Measurements from ENCODE around the gene ASIC3. TPM values are rescaled to one million over a fixed set of nuclear protein-coding genes. Genes with fewer than 3 reads are reported as not detected.

ASIC3 gene
- total and polyA plus RNA-seq, 2 of the 8 experiments (the other 6 are each of a cell fraction or from before 2014, with no cell fraction given): 1.6 to 1.9 TPM

DNA sequence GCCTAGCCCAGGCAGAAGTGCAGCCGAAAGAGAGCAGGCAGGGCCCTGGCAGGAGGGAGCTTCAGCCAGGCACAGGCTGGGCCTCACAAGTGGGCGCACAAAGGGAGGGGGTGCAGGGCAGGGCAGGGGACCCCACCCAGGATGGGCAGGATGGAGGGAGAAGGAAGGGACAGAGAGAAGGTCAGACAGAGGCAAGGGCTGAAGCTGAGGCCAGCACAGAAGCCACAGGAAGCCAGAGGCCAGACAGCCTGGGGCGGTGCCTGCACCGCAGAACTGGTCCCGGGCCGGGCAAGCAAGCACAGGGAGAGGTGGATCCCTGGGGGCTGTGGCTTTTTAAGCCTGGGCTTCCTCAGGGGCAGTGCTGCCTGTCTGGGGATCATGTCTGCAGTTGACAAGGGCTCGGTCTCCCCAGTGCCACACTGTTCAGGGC, 40.8 kb upstream of the ASIC3 start:
- no peak overlapping the region for H3K4me2 ChIP-seq (ENCODE audit: insufficient read depth in 1 of 2, low read depth in 2 of 2, low read length in 2 of 2)
- POLR2A ChIA-PET (ENCODE audit: partially characterized antibody): interaction anchor here (1.1 to 1.7 kb wide), 4 partner anchors 10 to 19 kb away, joined by 3 to 7 read pairs (median 4); no protein-coding TSS in a partner anchor
- 81% methylated on average over 6 of the region's 7 CpGs; no CpG with 5 or more reads in 1 of the 2 experiments for WGBS, 2 experiments (ENCODE audit: extremely low coverage in 1 of 2, insufficient coverage in 1 of 2, insufficient read length in 1 of 2, insufficient replicate concordance in 2 of 2, low coverage in 1 of 2, low lambda C conversion rate in 2 of 2, missing lambda C conversion rate in 1 of 2)
- TF ChIP-seq MAFK (IDR thresholded peaks at IDR 0.05; ENCODE audit: low read depth, low read length) (no peak), RXRA (IDR thresholded peaks at IDR 0.05; ENCODE audit: insufficient read depth, low read depth, low read length) (no peak), GTF2F1 (IDR thresholded peaks at IDR 0.05; ENCODE audit: borderline replicate concordance, low read depth, low read length) (no peak), YY1 (IDR thresholded peaks at IDR 0.05; ENCODE audit: low read depth, low read length) (no peak), JUN (IDR thresholded peaks at IDR 0.05; ENCODE audit: low read depth, low read length) (no peak), SIX5 (IDR thresholded peaks at IDR 0.05; ENCODE audit: low read depth, low read length) (no peak), EP300 (IDR thresholded peaks at IDR 0.05; ENCODE audit: borderline replicate concordance in 1 of 2, low read depth in 2 of 2, low read length in 2 of 2) (no peak), HDAC2 (IDR thresholded peaks at IDR 0.05; ENCODE audit: borderline replicate concordance in 1 of 2, low read depth in 2 of 2, low read length in 2 of 2) (no peak), KDM4A (IDR thresholded peaks at IDR 0.05; ENCODE audit: low read depth, low read length, severe bottlenecking) (no peak)
- TF ChIP-seq, protein P1, sequence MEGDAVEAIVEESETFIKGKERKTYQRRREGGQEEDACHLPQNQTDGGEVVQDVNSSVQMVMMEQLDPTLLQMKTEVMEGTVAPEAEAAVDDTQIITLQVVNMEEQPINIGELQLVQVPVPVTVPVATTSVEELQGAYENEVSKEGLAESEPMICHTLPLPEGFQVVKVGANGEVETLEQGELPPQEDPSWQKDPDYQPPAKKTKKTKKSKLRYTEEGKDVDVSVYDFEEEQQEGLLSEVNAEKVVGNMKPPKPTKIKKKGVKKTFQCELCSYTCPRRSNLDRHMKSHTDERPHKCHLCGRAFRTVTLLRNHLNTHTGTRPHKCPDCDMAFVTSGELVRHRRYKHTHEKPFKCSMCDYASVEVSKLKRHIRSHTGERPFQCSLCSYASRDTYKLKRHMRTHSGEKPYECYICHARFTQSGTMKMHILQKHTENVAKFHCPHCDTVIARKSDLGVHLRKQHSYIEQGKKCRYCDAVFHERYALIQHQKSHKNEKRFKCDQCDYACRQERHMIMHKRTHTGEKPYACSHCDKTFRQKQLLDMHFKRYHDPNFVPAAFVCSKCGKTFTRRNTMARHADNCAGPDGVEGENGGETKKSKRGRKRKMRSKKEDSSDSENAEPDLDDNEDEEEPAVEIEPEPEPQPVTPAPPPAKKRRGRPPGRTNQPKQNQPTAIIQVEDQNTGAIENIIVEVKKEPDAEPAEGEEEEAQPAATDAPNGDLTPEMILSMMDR (IDR thresholded peaks at IDR 0.05; ENCODE audit: control extremely low read depth in 1 of 3, insufficient read depth in 1 of 3, low read depth in 1 of 3, low read length in 3 of 3): no peak

More for the DNA sequence above, 40.8 kb upstream of the ASIC3 start:
- peak overlapping the region; percentile 87; the same call in 1 of the 2 replicates for H2BK12ac ChIP-seq (ENCODE audit: low read depth, low read length)
- no peak overlapping the region; the same call in 1 of the 2 replicates for H3K18ac ChIP-seq (ENCODE audit: extremely low read depth, low read length)
- no peak overlapping the region for H2BK15ac ChIP-seq (ENCODE audit: low read length)
- peaks cover 0 to 3% (median 0%) of the 10 kb centered on the region in 4 experiments; a peak in 1 of 7 replicates for H3K27me3 ChIP-seq (replicated peaks in 1 of 4; ENCODE audit: control insufficient read depth in 3 of 4, extremely low read depth in 1 of 4, insufficient read depth in 3 of 4, low read length in 3 of 4)
- no peaks in the 10 kb centered on the region for H3K79me1 ChIP-seq (ENCODE audit: low read depth, low read length)
- no peak overlapping the region for H3K4ac ChIP-seq (replicated peaks; ENCODE audit: insufficient read length, low read depth, low read length)
- peak overlapping the region; percentile 51 for H4K91ac ChIP-seq (replicated peaks; ENCODE audit: insufficient read length, low read length)
- CTCF ChIA-PET (ENCODE audit: partially characterized antibody): interaction anchor here (0.6 to 11.5 kb wide), 20 partner anchors 9 to 303 kb away, joined by 3 to 142 read pairs (median 12); partner anchors contain the start of genes ATG9B, CDK5, NOS3 and SLC4A2
- no peak overlapping the region for H3K14ac ChIP-seq (ENCODE audit: insufficient read length)
- H2AFZ ChIP-seq (ENCODE audit: low read length): no peak overlapping the region
- peaks cover 0 to 23% (median 20%) of the 10 kb centered on the region in 4 experiments; a peak in 6 of 7 replicates for H3K4me1 ChIP-seq (replicated peaks in 1 of 4; ENCODE audit: control insufficient read depth in 3 of 4, insufficient read depth in 4 of 4, low read length in 3 of 4)
- no peak overlapping the region for H3K9ac ChIP-seq (replicated peaks in 1 of 4; ENCODE audit: extremely low read depth in 1 of 4, low read depth in 3 of 4, low read length in 3 of 4)
- no peak overlapping the region for H2BK120ac ChIP-seq (replicated peaks; ENCODE audit: low read depth, low read length)
- no peaks in the 10 kb centered on the region for H4K20me1 ChIP-seq (replicated peaks in 1 of 2; ENCODE audit: control insufficient read depth in 1 of 2, insufficient read depth in 2 of 2, low read length in 2 of 2)
- H2AK5ac ChIP-seq (ENCODE audit: low read depth, low read length): peak overlapping the region; percentile 46; the same call in 1 of the 2 replicates
- no peak overlapping the region; the same call in 1 of the 2 replicates for H2BK20ac ChIP-seq (ENCODE audit: low read length)
- H3K56ac ChIP-seq (replicated peaks; ENCODE audit: insufficient read length, low read depth, low read length): no peak overlapping the region
- FAIRE-seq: no peak
- no peaks in the 10 kb centered on the region for H3K79me2 ChIP-seq (ENCODE audit: control insufficient read depth in 1 of 2, insufficient read depth in 2 of 2, low read length in 2 of 2)
- DNase-seq (ENCODE audit: low read depth in 1 of 2, low spot score in 2 of 2): no peak
- no peaks in the 10 kb centered on the region; the same call in 1 of the 2 replicates for H3K23me2 ChIP-seq (ENCODE audit: low read depth, low read length)
- H3K4me3 ChIP-seq (ENCODE audit: extremely low read depth in 1 of 4, insufficient read depth in 2 of 4, low read depth in 3 of 4, low read length in 4 of 4): no peak overlapping the region
- peak overlapping the region; percentile 35 for H2BK5ac ChIP-seq (ENCODE audit: low read depth, low read length)
- H3K36me3 ChIP-seq (ENCODE audit: control insufficient read depth in 2 of 4, insufficient read depth in 4 of 4, low read length in 3 of 4): no peaks in the 10 kb centered on the region
- H4K5ac ChIP-seq (ENCODE audit: insufficient read length, low read depth, low read length): no peak overlapping the region
- no peaks in the 10 kb centered on the region for H3K9me3 ChIP-seq (ENCODE audit: insufficient read depth in 2 of 2, low read depth in 1 of 2, low read length in 1 of 2)
- peak overlapping the region; percentile 15; the same call in 1 of the 2 replicates for H4K8ac ChIP-seq (ENCODE audit: extremely low read depth, insufficient read depth, low read length)
- H3K27ac ChIP-seq (ENCODE audit: low read depth, low read length): no peak overlapping the region
- no peak overlapping the region for H3K23ac ChIP-seq (ENCODE audit: insufficient read length)
